Small intestine (tissue), 7 donors: ENCODE results near the gene MAS1L. TPM values are rescaled to one million over a fixed set of nuclear protein-coding genes. Genes with fewer than 3 reads are reported as not detected.
"Not testable (repeated sequence)": the region's sequence is repeated elsewhere in the genome, so short reads cannot be mapped to it uniquely, and the experiment has no call there.

ENCODE experiments used
- DNase-seq, 2 donors: peaks; one replicate each; pipeline versions ENCODE4 v3.0.0 to v3.0.0-alpha.2; 2013
- FAIRE-seq: peaks from 2 replicates; lab custom pipeline; 2012; peaks lifted over from hg19 to GRCh38; lab: Jason Lieb, UNC
- H3K27ac ChIP-seq, 3 donors: one replicate each; pipeline ENCODE4 v1.5.1; 2013; ENCODE audit warnings: low read length in 2 of 3, mild to moderate bottlenecking in 2 of 3, control low read depth in 1 of 3, inconsistent platforms in 1 of 3, low read depth in 1 of 3, moderate library complexity in 1 of 3
- H3K27me3 ChIP-seq, 3 donors: one replicate each; pipeline ENCODE4 v1.6.1; 2013; ENCODE audit warnings: low read length in 3 of 3, inconsistent platforms in 1 of 3; ENCODE audit not compliant: control insufficient read depth in 3 of 3, insufficient read depth in 3 of 3
- H3K36me3 ChIP-seq, 3 donors: one replicate each; pipeline ENCODE4 v1.6.1; 2013; ENCODE audit warnings: low read length in 3 of 3, inconsistent platforms in 1 of 3, low read depth in 1 of 3, mild to moderate bottlenecking in 1 of 3, moderate library complexity in 1 of 3; ENCODE audit not compliant: control insufficient read depth in 3 of 3, insufficient read depth in 2 of 3
- H3K4me1 ChIP-seq, 3 donors: one replicate each; pipeline ENCODE4 v1.6.1; 2013; ENCODE audit warnings: low read length in 2 of 3, inconsistent platforms in 1 of 3, low read depth in 1 of 3, mild to moderate bottlenecking in 1 of 3, moderate library complexity in 1 of 3; ENCODE audit not compliant: control insufficient read depth in 3 of 3, insufficient read depth in 2 of 3
- H3K4me3 ChIP-seq, 3 donors: one replicate each; pipeline ENCODE4 v1.5.1; 2013; ENCODE audit warnings: low read length in 3 of 3, control low read depth in 1 of 3, inconsistent platforms in 1 of 3, low read depth in 1 of 3, mild to moderate bottlenecking in 1 of 3, moderate library complexity in 1 of 3
- H3K9me3 ChIP-seq, 2 donors: one replicate each; pipeline ENCODE4 v1.6.1; 2013; ENCODE audit warnings: low read depth in 1 of 2, low read length in 1 of 2; ENCODE audit not compliant: control insufficient read depth in 2 of 2, insufficient read depth in 1 of 2
- WGBS, 3 donors: extraction: QIAGEN DNeasy Blood & Tissue Kit; methylation state at CpG; one replicate each; pipeline ENCODE4 v1.1.7; 2013; 5-methylcytosine and 5-hydroxymethylcytosine counted together
- polyA plus RNA-seq, 4 donors: library from polyadenylated mRNA; stranded (reverse) in 3 of 4; unstranded in 1 of 4; fragments of 200-250 nt in 3 of 4; fragments of 120-200 nt in 1 of 4; gene quantifications; one replicate each; pipeline versions ENCODE4 v1.2.1 to v1.2.3, GENCODE V29; 2013
- donor health status: healthy with polysubstance abuse.
- donor health status: control.
- donor health status: control.
- donor health status: Bipolar disorder and iron deficiency.
- donor health status: healthy.

MAS1L gene
- polyA plus RNA-seq, 4 donors, result not detected

- no peak for DNase-seq
- H3K36me3 ChIP-seq, result no peaks in the 10 kb centered on the region
- H3K27ac ChIP-seq, result no peak within 1 kb of the TSS
- peaks cover 0 to 2% (median 0%) of the 10 kb centered on the region in 3 donors for H3K27me3 ChIP-seq
- H3K4me1 ChIP-seq, result no peaks in the 10 kb centered on the region
- no peak within 1 kb of the TSS for H3K4me3 ChIP-seq
- H3K9me3 ChIP-seq, result no peaks in the 10 kb centered on the region
- FAIRE-seq, result no peak
Observed at GRCh38 chr6:29439006-29439405, 48.8 kb downstream of the MAS1L start, which contains the start of gene OR10C1. Gene OR10C1, plus strand, starts transcription at chr6:29439306. Its CDS starts 710 bp downstream, at chr6:29440016.

DNA sequence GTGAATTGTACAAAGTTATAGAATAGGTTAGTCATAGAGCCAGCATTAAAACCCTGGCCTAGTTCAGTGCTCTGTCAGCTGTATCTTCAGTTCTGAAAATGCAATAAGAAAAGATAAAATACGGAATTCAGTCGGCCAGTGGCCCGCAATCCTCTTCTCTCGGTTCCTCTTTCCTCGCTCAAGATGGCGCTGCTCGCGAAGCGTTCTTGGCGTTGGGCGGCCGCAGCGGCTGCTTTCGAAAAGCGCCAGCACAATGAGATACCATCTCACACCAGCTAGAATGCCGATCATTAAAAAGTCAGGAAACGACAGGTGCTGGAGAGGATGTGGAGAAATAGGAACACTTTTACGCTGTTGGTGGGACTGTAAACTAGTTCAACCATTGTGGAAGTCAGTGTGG lies 51.0 kb downstream of the MAS1L start:
- H3K36me3 ChIP-seq, H3K27ac ChIP-seq, H3K9me3 ChIP-seq, H3K27me3 ChIP-seq, FAIRE-seq, H3K4me3 ChIP-seq, H3K4me1 ChIP-seq, DNase-seq: not testable (repeated sequence)
- WGBS, 3 donors, result 72 to 75% (median 74%) methylated on average over 18 of the region's 18 CpGs

Other genes with a start within 250 kb of the MAS1L start
- gene OR14J1, start 186.3 kb downstream of the MAS1L start, polyA plus RNA-seq, result under 1 TPM in 1 of 4 donors, not detected in 3; under 0.01 TPM
- not detected for gene OR5V1, start 119.1 kb downstream of the MAS1L start, polyA plus RNA-seq
- gene OR12D3, start 112.7 kb downstream of the MAS1L start, polyA plus RNA-seq, result not detected
- gene OR12D2, start 92.3 kb downstream of the MAS1L start, polyA plus RNA-seq, result not detected
- gene OR12D1, start 73.0 kb downstream of the MAS1L start, polyA plus RNA-seq, result not detected
- not detected for gene OR10C1, start 48.6 kb downstream of the MAS1L start, polyA plus RNA-seq
- gene OR11A1, start 30.9 kb downstream of the MAS1L start, polyA plus RNA-seq, result not detected
- gene OR2H1, start 30.8 kb downstream of the MAS1L start, polyA plus RNA-seq, result not detected
- 10 to 100 TPM in 2 of 4 donors, 1 to 10 TPM in 1, not detected in 1; 4.6 to 20.0 (median 17.0) TPM for gene UBD, start 71.8 kb upstream of the MAS1L start, polyA plus RNA-seq
- not detected for gene OR2H2, start 97.2 kb upstream of the MAS1L start, polyA plus RNA-seq
- 10 to 100 TPM in 2 of 4 donors, 1 to 10 TPM in 1, under 1 TPM in 1; 0.22 to 12.2 (median 7.1) TPM for gene GABBR1, start 145.2 kb upstream of the MAS1L start, polyA plus RNA-seq
- gene MOG, start 169.1 kb upstream of the MAS1L start, polyA plus RNA-seq, result under 1 TPM in 1 of 4 donors, not detected in 3; 0.07 TPM
- 1 to 10 TPM in 1 of 4 donors, not detected in 3; 1.4 TPM for gene ZFP57, start 193.2 kb upstream of the MAS1L start, polyA plus RNA-seq
- gene HLA-F, start 235.5 kb upstream of the MAS1L start, polyA plus RNA-seq, result 100 to 1,000 TPM in 3 of 4 donors, 1 to 10 TPM in 1; 7.1 to 564 (median 203) TPM